Stomach (tissue), 9 donors: ENCODE measurements around the gene SCN8A. TPM values are rescaled to one million over a fixed set of nuclear protein-coding genes. Genes with fewer than 3 reads are reported as not detected.

Experiments used
- DNase-seq, 2 donors: peaks; one replicate each; pipeline versions ENCODE4 v3.0.0 to v3.0.0-alpha.2; 2013 to 2019
- H3K27ac ChIP-seq, 5 donors: fragments of 200-600 bp in 4 of 5; sonication (generic) in 4 of 5; one replicate each; pipeline ENCODE4 v1.5.1; 2013 to 2019; ENCODE audit warnings: mild to moderate bottlenecking in 1 of 5, moderate library complexity in 1 of 5
- H3K27me3 ChIP-seq, 3 donors: fragments of 200-600 bp; sonication (generic); one replicate each; pipeline ENCODE4 v1.5.1; 2017 to 2019; ENCODE audit warnings: mixed run types in 1 of 3
- H3K36me3 ChIP-seq, 4 donors: fragments of 200-600 bp; sonication (generic); 1 replicate in 3 of 4; 2 replicates in 1 of 4; pipeline ENCODE4 v1.5.1; 2016 to 2019
- H3K4me1 ChIP-seq, 4 donors: fragments of 200-600 bp; sonication (generic); one replicate each; pipeline ENCODE4 v1.5.1; 2016 to 2019
- H3K4me3 ChIP-seq, 4 donors: fragments of 200-600 bp; sonication (generic) in 3 of 4; one replicate each; pipeline ENCODE4 v1.5.1; 2016 to 2019; ENCODE audit warnings: mild to moderate bottlenecking in 1 of 4
- H3K9me3 ChIP-seq, 4 donors: fragments of 200-600 bp; sonication (generic); one replicate each; pipeline ENCODE4 v1.5.1; 2016 to 2019
- EP300 ChIP-seq: sonication (generic); formaldehyde crosslinking; IDR thresholded peaks from one replicate; pipeline ENCODE4 v1.6.1; 2017; ENCODE audit warnings: antibody characterized with exemption
- POLR2A ChIP-seq, 4 donors: fragments of 450-650 bp; IDR thresholded peaks; one replicate each; pipeline ENCODE4 v1.6.1; 2016; ENCODE audit warnings: antibody characterized with exemption in 4 of 4, control low read depth in 2 of 4, mild to moderate bottlenecking in 1 of 4, moderate library complexity in 1 of 4
- POLR2AphosphoS5 ChIP-seq, 3 donors: sonication (generic); formaldehyde crosslinking; IDR thresholded peaks; one replicate each; pipeline ENCODE4 v1.6.1; 2016; ENCODE audit warnings: antibody characterized with exemption in 3 of 3
- WGBS, 5 donors: extraction: QIAGEN DNeasy Blood & Tissue Kit in 3 of 5; methylation state at CpG; one replicate each; pipeline versions ENCODE4 v1.1.5 to v1.1.7; 2013 to 2018; 5-methylcytosine and 5-hydroxymethylcytosine counted together
- intact Hi-C: fragments of 100-400 bp; cut with DNase I; formaldehyde crosslinking; loops from one replicate; pipeline ENCODE4 v1.15.1; 2023; ENCODE audit warnings: low total_unique reads
- polyA plus RNA-seq, 3 donors: library from polyadenylated mRNA; stranded (reverse); fragments of 200-250 nt; gene quantifications; one replicate each; pipeline ENCODE4 v1.2.3, GENCODE V29; 2013
- total RNA-seq, 5 donors: library from RNA; depleted of rRNA; stranded (reverse); fragments of >200 nt; gene quantifications; one replicate each; pipeline versions ENCODE4 v1.1.0 to v1.2.3, GENCODE V29; 2014 to 2016
- TF ChIP-seq, protein P1 (sequence below), 7 experiments: fragments of 450-650 bp in 4 of 7; fragments of 200-600 bp in 3 of 7; sonication (generic) in 3 of 7; IDR thresholded peaks; one replicate each; pipeline ENCODE4 v1.5.1; 2016 to 2019; ENCODE audit warnings: antibody characterized with exemption in 7 of 7, control low read depth in 2 of 7, mild to moderate bottlenecking in 1 of 7
- donor health status: healthy with polysubstance abuse.
- donor health status: Bipolar disorder and iron deficiency.
- donor health status: healthy.

The SCN8A gene
- total and polyA plus RNA-seq, 8 donors: 0.08 to 19.6 (median 1.2) TPM

DNA sequence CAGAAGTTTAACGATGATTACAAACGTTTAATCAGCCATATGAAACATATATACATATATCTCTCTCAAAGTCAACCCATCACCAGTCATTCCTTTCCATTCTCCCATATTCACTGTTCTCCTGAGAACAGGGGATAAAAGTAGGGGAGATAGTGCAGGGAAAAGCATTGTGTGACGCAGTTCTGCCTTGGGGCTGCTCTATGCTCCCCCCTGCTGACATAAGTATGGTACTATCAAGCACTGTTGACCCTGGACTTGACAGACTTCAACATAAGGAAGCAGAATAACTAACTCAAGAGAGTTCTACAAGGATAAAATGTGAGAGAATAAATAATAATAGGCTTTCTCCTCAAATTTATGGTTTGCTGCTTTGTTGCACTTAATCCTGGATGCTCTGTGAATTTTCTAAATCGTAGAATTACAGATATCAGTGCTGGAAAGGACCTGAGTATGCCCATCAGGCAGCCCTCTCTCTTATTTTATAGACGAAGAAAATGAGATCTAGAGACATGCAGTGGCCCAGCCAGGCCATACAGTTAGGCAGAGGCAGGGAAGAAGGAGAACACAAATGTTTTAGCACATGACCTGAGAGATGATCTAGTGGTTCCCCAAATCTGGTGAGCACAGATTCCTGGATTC is 87.2 kb downstream of the SCN8A start:
- H3K27me3 ChIP-seq: no peaks in the 10 kb centered on the region
- peaks cover 0 to 11% (median 2%) of the 10 kb centered on the region in 4 donors for H3K4me1 ChIP-seq
- H3K9me3 ChIP-seq: no peaks in the 10 kb centered on the region
- TF ChIP-seq, protein P1, sequence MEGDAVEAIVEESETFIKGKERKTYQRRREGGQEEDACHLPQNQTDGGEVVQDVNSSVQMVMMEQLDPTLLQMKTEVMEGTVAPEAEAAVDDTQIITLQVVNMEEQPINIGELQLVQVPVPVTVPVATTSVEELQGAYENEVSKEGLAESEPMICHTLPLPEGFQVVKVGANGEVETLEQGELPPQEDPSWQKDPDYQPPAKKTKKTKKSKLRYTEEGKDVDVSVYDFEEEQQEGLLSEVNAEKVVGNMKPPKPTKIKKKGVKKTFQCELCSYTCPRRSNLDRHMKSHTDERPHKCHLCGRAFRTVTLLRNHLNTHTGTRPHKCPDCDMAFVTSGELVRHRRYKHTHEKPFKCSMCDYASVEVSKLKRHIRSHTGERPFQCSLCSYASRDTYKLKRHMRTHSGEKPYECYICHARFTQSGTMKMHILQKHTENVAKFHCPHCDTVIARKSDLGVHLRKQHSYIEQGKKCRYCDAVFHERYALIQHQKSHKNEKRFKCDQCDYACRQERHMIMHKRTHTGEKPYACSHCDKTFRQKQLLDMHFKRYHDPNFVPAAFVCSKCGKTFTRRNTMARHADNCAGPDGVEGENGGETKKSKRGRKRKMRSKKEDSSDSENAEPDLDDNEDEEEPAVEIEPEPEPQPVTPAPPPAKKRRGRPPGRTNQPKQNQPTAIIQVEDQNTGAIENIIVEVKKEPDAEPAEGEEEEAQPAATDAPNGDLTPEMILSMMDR (IDR thresholded peaks at IDR 0.05): peak in 4 of 7 experiments; percentile 37 to 47 (median 43)
- no peak for TF ChIP-seq POLR2AphosphoS5 (IDR thresholded peaks at IDR 0.05)
- no peak overlapping the region for H3K4me3 ChIP-seq
- no peak overlapping the region for H3K27ac ChIP-seq
- peak; percentile 34 to 84 for DNase-seq
- WGBS, 5 donors: 45 to 57% (median 52%) methylated on average over 5 of the region's 5 CpGs
- intact Hi-C loops: no loop called here
- H3K36me3 ChIP-seq: no peaks in the 10 kb centered on the region

DNA sequence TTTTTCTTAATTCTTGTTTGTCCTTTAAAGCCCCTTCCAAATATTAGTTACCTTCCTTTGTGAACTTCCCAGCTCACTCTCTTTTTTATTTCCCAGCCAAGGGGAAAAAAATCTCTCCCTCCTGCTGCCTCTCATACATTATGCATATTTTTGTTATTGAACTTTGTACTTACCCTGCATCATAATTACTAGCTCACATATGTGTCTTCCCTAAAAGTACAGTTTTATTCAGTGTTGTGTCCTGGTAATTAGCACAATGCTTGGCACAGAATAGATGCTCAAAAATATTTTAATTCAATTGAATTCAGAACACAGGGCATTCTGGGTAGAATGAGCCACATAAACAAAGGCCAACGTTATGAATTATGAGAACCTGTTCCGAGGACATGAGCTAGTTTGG is 91.9 kb downstream of the SCN8A start:
- Histone ChIP-seq H3K27ac (peak overlapping the region in 4 of 5 donors; percentile 45 to 75 (median 64)), H3K27me3 (no peaks in the 10 kb centered on the region), H3K4me1 (peaks cover 0 to 23% (median 9%) of the 10 kb centered on the region in 4 donors), H3K4me3 (no peak overlapping the region), H3K9me3 (no peaks in the 10 kb centered on the region), H3K36me3 (no peaks in the 10 kb centered on the region)
- DNase-seq: no peak
- intact Hi-C loops: no loop called here
- WGBS, 5 donors: 32 to 48% (median 46%) methylated on average over 2 of the region's 2 CpGs
- no peak for TF ChIP-seq EP300
- no peak for TF ChIP-seq POLR2AphosphoS5 (IDR thresholded peaks at IDR 0.05)
- no peak for TF ChIP-seq POLR2A (IDR thresholded peaks at IDR 0.05)
- TF ChIP-seq, protein P1 (IDR thresholded peaks at IDR 0.05): no peak

DNA sequence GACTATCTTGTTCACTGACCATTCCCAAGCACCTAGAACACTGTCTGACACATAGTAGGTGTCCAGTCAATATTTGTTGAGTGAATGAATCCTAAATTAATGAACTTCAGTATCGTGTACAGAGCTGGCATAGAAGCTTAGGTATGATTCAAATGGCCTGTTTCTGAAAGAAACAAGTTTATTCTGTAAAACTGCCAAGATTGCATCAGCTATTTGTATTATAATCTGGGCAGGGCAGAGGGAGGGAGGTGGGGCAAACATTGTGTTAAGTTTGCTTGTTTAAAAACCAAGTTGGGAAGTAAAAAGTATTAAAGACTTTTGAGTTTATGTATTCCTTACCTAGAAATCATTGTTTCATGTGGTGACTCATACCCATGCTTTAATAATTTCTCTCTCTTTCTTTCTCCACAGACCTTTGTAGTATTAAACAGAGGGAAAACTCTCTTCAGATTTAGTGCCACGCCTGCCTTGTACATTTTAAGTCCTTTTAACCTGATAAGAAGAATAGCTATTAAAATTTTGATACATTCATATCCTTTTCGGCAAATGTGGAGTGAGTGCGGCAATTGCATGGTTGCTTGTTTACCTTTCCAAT is 92.8 kb downstream of the SCN8A start:
- Histone ChIP-seq H3K27me3 (no peaks in the 10 kb centered on the region), H3K4me3 (no peak overlapping the region), H3K27ac (peak overlapping the region in 4 of 5 donors; percentile 45 to 75 (median 64)), H3K4me1 (peaks cover 0 to 23% (median 7%) of the 10 kb centered on the region in 4 donors), H3K36me3 (no peaks in the 10 kb centered on the region), H3K9me3 (no peaks in the 10 kb centered on the region)
- TF ChIP-seq POLR2AphosphoS5 (IDR thresholded peaks at IDR 0.05) (no peak), POLR2A (IDR thresholded peaks at IDR 0.05) (no peak), EP300 (no peak)
- TF ChIP-seq, protein P1 (IDR thresholded peaks at IDR 0.05): no peak
- intact Hi-C loops: no loop called here
- DNase-seq: peak; percentile 38 to 82
- 17 to 50% (median 32%) methylated on average over 4 of the region's 4 CpGs for WGBS, 5 donors

DNA sequence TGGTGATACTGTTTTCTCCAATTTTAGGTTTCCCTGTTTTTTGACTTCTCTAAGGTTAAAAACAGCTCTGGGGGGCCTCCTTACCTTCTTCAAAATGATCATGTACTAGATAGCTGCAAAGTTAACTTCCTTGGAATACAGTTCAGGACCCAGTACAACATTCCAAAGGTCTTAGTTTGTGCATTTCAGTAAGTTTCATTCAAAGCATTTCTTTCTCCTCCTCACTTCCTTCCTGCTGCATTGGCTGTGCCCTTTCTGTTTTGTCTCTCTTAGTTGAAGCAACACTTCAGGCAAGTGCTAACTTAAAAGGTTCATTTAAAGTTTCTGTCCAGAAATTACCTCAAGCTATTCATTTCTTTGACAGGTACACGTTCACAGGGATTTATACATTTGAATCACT is 95.7 kb downstream of the SCN8A start:
- no peak for DNase-seq
- no peak overlapping the region for H3K27ac ChIP-seq
- H3K36me3 ChIP-seq: no peaks in the 10 kb centered on the region
- H3K4me1 ChIP-seq: peaks cover 0 to 23% (median 7%) of the 10 kb centered on the region in 4 donors
- 38 to 57% (median 52%) methylated on average over 1 of the region's 1 CpG for WGBS, 5 donors
- no peak for TF ChIP-seq EP300
- no peak for TF ChIP-seq POLR2AphosphoS5 (IDR thresholded peaks at IDR 0.05)
- TF ChIP-seq POLR2A (IDR thresholded peaks at IDR 0.05): no peak
- TF ChIP-seq, protein P1 (IDR thresholded peaks at IDR 0.05): no peak
- no peaks in the 10 kb centered on the region for H3K27me3 ChIP-seq
- intact Hi-C loops: no loop called here
- H3K9me3 ChIP-seq: no peaks in the 10 kb centered on the region
- no peak overlapping the region for H3K4me3 ChIP-seq
